MM.1S (cell line): ENCODE measurements around the gene NELL2.

ENCODE experiments used
- DNase-seq: peaks from one replicate; pipeline ENCODE4 v3.0.0-alpha.2; 2015
- H2AFZ ChIP-seq: fragments of 300-600 bp; sonication (generic); 2 replicates; pipeline ENCODE4 v1.6.0; 2016; ENCODE audit warnings: antibody characterized with exemption, low read length
- H3F3A ChIP-seq: fragments of 300-600 bp; sonication (generic); 2 replicates; pipeline ENCODE4 v1.6.1; 2016; ENCODE audit warnings: mild to moderate bottlenecking, antibody characterized with exemption, low read length, moderate library complexity, mixed read lengths; ENCODE audit not compliant: insufficient read depth
- H3K27ac ChIP-seq: fragments of 300-600 bp; sonication (generic); 2 replicates; pipeline ENCODE4 v1.5.1; 2016; ENCODE audit warnings: mild to moderate bottlenecking, low read length
- H3K27me3 ChIP-seq: fragments of 300-600 bp; sonication (generic); replicated peaks from 2 replicates; pipeline ENCODE4 v1.6.0; 2016; ENCODE audit warnings: low read length; ENCODE audit not compliant: insufficient read depth
- H3K36me3 ChIP-seq: fragments of 300-600 bp; sonication (generic); replicated peaks from 2 replicates; pipeline ENCODE4 v1.6.1; 2016; ENCODE audit warnings: mild to moderate bottlenecking, low read length, mixed read lengths; ENCODE audit not compliant: insufficient read depth
- H3K4me1 ChIP-seq: fragments of 300-600 bp; sonication (generic); 2 replicates; pipeline ENCODE4 v1.6.1; 2016; ENCODE audit warnings: low read length, mixed read lengths
- H3K4me2 ChIP-seq: fragments of 300-600 bp; sonication (generic); 2 replicates; pipeline ENCODE4 v1.6.0; 2016; ENCODE audit warnings: low read depth, low read length
- H3K4me3 ChIP-seq: fragments of 300-600 bp; sonication (generic); 2 replicates; pipeline ENCODE4 v1.5.1; 2016; ENCODE audit warnings: low read length, mixed read lengths
- H3K79me2 ChIP-seq: fragments of 300-600 bp; sonication (generic); 2 replicates; pipeline ENCODE4 v1.6.1; 2016; ENCODE audit warnings: mixed run types, low read length, mixed read lengths
- H3K9ac ChIP-seq: fragments of 300-600 bp; sonication (generic); 2 replicates; pipeline ENCODE4 v1.6.1; 2016; ENCODE audit warnings: low read length, mixed read lengths
- H3K9me2 ChIP-seq: fragments of 300-600 bp; sonication (generic); replicated peaks from 2 replicates; pipeline ENCODE4 v1.6.1; 2016; ENCODE audit warnings: mild to moderate bottlenecking, low read length, mixed read lengths; ENCODE audit not compliant: insufficient read depth
- H3K9me3 ChIP-seq: fragments of 300-600 bp; sonication (generic); replicated peaks from 2 replicates; pipeline ENCODE4 v1.6.1; 2016; ENCODE audit warnings: mild to moderate bottlenecking, low read length, mixed read lengths; ENCODE audit not compliant: insufficient read depth
- H4K20me1 ChIP-seq: fragments of 300-600 bp; sonication (generic); 2 replicates; pipeline ENCODE4 v1.6.1; 2016; ENCODE audit warnings: mild to moderate bottlenecking, low read length, moderate library complexity, mixed read lengths; ENCODE audit not compliant: insufficient read depth
- EZH2 ChIP-seq: fragments of 300-600 bp; sonication (generic); optimal IDR thresholded peaks from 2 replicates; pipeline ENCODE3; 2017; ENCODE audit warnings: low read depth, mild to moderate bottlenecking, antibody characterized with exemption, low read length, mixed read lengths
- EZH2phosphoT487 ChIP-seq: fragments of 300-600 bp; sonication (generic); IDR thresholded peaks from 2 replicates; pipeline ENCODE4 v1.6.1; 2018; ENCODE audit warnings: antibody characterized with exemption, low read length
- TF ChIP-seq, protein P1 (sequence below): fragments of 300-600 bp; sonication (generic); IDR thresholded peaks from 2 replicates; pipeline ENCODE4 v1.5.1; 2016; ENCODE audit warnings: antibody characterized with exemption, low read length, mixed read lengths

NELL2 gene

DNA sequence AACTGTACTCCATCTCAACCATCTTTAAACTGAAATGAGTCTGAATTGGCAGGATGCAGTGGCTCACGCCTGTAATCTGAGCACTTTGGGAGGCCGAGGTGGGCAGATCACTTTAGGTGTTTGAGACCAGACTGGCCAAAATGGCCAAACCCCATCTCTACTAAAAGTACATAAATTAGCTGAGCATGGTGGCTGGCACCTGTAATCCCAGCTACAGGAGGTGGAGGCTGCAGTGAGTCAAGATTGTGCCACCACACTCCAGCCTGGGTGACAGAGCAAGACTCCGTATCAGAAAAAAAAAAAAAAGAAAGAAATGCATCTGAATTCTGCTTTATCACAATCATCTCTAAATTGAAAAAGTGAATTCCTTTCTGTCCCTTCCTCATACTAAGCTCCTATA is 110.3 kb downstream of the NELL2 start:
- Histone ChIP-seq H3K9ac (no peak overlapping the region), H3K36me3 (no peaks in the 10 kb centered on the region), H3K4me2 (no peak overlapping the region), H3K79me2 (no peaks in the 10 kb centered on the region), H3K4me1 (no peaks in the 10 kb centered on the region), H3K9me3 (no peaks in the 10 kb centered on the region), H2AFZ (no peak overlapping the region), H3K9me2 (no peaks in the 10 kb centered on the region), H4K20me1 (no peaks in the 10 kb centered on the region), H3K4me3 (no peak overlapping the region), H3F3A (no peaks in the 10 kb centered on the region), H3K27me3 (no peaks in the 10 kb centered on the region), H3K27ac (no peak overlapping the region)
- DNase-seq: no peak
- TF ChIP-seq EZH2phosphoT487: no peak
- TF ChIP-seq, protein P1, sequence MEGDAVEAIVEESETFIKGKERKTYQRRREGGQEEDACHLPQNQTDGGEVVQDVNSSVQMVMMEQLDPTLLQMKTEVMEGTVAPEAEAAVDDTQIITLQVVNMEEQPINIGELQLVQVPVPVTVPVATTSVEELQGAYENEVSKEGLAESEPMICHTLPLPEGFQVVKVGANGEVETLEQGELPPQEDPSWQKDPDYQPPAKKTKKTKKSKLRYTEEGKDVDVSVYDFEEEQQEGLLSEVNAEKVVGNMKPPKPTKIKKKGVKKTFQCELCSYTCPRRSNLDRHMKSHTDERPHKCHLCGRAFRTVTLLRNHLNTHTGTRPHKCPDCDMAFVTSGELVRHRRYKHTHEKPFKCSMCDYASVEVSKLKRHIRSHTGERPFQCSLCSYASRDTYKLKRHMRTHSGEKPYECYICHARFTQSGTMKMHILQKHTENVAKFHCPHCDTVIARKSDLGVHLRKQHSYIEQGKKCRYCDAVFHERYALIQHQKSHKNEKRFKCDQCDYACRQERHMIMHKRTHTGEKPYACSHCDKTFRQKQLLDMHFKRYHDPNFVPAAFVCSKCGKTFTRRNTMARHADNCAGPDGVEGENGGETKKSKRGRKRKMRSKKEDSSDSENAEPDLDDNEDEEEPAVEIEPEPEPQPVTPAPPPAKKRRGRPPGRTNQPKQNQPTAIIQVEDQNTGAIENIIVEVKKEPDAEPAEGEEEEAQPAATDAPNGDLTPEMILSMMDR: no peak
- TF ChIP-seq EZH2: no peak

- Histone ChIP-seq H3K9me2 (no peaks in the 10 kb centered on the region), H3K9me3 (no peaks in the 10 kb centered on the region), H3K4me3 (no peak overlapping the region), H3K4me1 (no peaks in the 10 kb centered on the region), H2AFZ (no peak overlapping the region), H3K9ac (no peak overlapping the region), H3K79me2 (no peaks in the 10 kb centered on the region), H3K27ac (no peak overlapping the region), H3K4me2 (no peak overlapping the region), H3F3A (no peaks in the 10 kb centered on the region), H4K20me1 (no peaks in the 10 kb centered on the region), H3K27me3 (no peaks in the 10 kb centered on the region), H3K36me3 (no peaks in the 10 kb centered on the region)
- TF ChIP-seq, protein P1: no peak
- TF ChIP-seq EZH2 (no peak), EZH2phosphoT487 (no peak)
- no peak for DNase-seq
Measured at GRCh38 chr12:44763021-44763420, 113.1 kb downstream of the NELL2 start.

DNA sequence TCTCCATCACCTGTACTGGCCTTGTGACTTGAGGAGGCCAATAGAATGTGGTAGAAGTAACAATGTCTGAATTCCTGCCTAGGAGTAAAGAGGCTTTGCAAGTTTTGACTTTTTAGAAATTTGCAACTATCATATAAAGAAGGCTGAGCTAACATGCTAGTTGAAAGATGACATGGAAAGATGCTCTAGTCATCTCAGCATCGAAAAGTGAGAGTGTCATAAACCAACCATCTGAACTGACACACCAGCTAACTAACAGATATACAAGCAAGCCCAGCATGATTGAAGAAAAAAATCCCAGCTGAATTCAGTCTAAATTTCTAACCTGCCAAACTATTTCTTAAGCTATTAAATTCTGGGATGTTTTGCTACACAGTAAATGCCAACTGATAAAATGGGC is 116.8 kb downstream of the NELL2 start:
- no peak overlapping the region for H3K4me2 ChIP-seq
- no peaks in the 10 kb centered on the region for H3K36me3 ChIP-seq
- H3K9ac ChIP-seq: no peak overlapping the region
- DNase-seq: no peak
- H3K27ac ChIP-seq: no peak overlapping the region
- no peak overlapping the region for H2AFZ ChIP-seq
- H3K79me2 ChIP-seq: no peaks in the 10 kb centered on the region
- no peaks in the 10 kb centered on the region for H4K20me1 ChIP-seq
- TF ChIP-seq EZH2 (no peak), EZH2phosphoT487 (no peak)
- TF ChIP-seq, protein P1: no peak
- H3K4me1 ChIP-seq: no peaks in the 10 kb centered on the region
- no peaks in the 10 kb centered on the region for H3K9me3 ChIP-seq
- no peaks in the 10 kb centered on the region for H3K27me3 ChIP-seq
- H3K9me2 ChIP-seq: no peaks in the 10 kb centered on the region
- no peak overlapping the region for H3K4me3 ChIP-seq
- no peaks in the 10 kb centered on the region for H3F3A ChIP-seq
